ENCODE results near the gene PMM2.
A peak's percentile ranks its signal among the peaks of the same experiment; 100 is the strongest.

Gene PMM2

GRCh38 chr16:8855051-8855786 is 57.6 kb downstream of the PMM2 start:
- Histone ChIP-seq H3K9me3 (ENCODE audit: control insufficient read depth, low read length) (no peaks in the 10 kb centered on the region), H3K4me1 (ENCODE audit: control insufficient read depth, insufficient read depth, low read length) (peaks cover 21% of the 10 kb centered on the region), H3K27me3 (replicated peaks; ENCODE audit: control insufficient read depth, insufficient read depth, low read length) (no peaks in the 10 kb centered on the region), H3K9ac (ENCODE audit: low read length) (no peak overlapping the region), H3K4me3 (ENCODE audit: low read length) (no peak overlapping the region), H3K36me3 (ENCODE audit: control insufficient read depth, insufficient read depth, low read length, severe bottlenecking) (peaks cover 68% of the 10 kb centered on the region)
- no peak for DNase-seq (ENCODE audit: low read depth)

DNA sequence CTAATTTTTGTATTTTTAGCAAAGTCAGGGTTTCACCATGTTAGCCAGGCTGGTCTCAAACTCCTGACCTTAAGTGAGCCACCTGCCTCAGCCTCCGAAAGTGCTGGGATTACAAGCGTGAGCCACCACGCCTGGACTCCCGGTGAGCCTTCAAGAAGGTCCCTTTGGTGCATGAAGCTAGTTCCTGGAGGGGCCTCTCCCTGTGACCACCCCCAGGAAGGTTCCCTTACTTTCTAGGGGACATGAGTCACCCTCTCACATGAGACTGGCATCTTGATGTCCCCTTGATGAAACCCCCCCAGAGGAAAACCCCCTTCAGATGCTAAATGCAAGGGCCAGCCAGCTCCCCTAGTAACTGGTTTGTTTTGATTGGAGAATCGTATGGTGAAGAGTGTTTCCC is 58.3 kb downstream of the PMM2 start:
- H3K27me3 ChIP-seq (replicated peaks; ENCODE audit: control insufficient read depth, insufficient read depth, low read length), result no peaks in the 10 kb centered on the region
- H3K36me3 ChIP-seq (ENCODE audit: control insufficient read depth, insufficient read depth, low read length, severe bottlenecking), result peaks cover 68% of the 10 kb centered on the region

GRCh38 chr16:8858994-8859912 is 61.6 kb downstream of the PMM2 start:
- Histone ChIP-seq H3K36me3 (ENCODE audit: control insufficient read depth, insufficient read depth, low read length, severe bottlenecking) (peaks cover 40% of the 10 kb centered on the region), H3K9ac (ENCODE audit: low read length) (peak overlapping the region; percentile 74), H3K9me3 (ENCODE audit: control insufficient read depth, low read length) (no peaks in the 10 kb centered on the region), H3K27me3 (replicated peaks; ENCODE audit: control insufficient read depth, insufficient read depth, low read length) (no peaks in the 10 kb centered on the region), H3K4me3 (ENCODE audit: low read length) (no peak overlapping the region), H3K4me1 (ENCODE audit: control insufficient read depth, insufficient read depth, low read length) (peaks cover 47% of the 10 kb centered on the region)
- DNase-seq (ENCODE audit: low read depth), result no peak

More for the DNA sequence above, 58.3 kb downstream of the PMM2 start:
- no peaks in the 10 kb centered on the region for H3K9me3 ChIP-seq (ENCODE audit: control insufficient read depth, low read length)
- no peak overlapping the region for H3K9ac ChIP-seq (ENCODE audit: low read length)
- H3K4me3 ChIP-seq (ENCODE audit: low read length), result no peak overlapping the region
- DNase-seq (ENCODE audit: low read depth), result no peak
- peaks cover 20% of the 10 kb centered on the region for H3K4me1 ChIP-seq (ENCODE audit: control insufficient read depth, insufficient read depth, low read length)

DNA sequence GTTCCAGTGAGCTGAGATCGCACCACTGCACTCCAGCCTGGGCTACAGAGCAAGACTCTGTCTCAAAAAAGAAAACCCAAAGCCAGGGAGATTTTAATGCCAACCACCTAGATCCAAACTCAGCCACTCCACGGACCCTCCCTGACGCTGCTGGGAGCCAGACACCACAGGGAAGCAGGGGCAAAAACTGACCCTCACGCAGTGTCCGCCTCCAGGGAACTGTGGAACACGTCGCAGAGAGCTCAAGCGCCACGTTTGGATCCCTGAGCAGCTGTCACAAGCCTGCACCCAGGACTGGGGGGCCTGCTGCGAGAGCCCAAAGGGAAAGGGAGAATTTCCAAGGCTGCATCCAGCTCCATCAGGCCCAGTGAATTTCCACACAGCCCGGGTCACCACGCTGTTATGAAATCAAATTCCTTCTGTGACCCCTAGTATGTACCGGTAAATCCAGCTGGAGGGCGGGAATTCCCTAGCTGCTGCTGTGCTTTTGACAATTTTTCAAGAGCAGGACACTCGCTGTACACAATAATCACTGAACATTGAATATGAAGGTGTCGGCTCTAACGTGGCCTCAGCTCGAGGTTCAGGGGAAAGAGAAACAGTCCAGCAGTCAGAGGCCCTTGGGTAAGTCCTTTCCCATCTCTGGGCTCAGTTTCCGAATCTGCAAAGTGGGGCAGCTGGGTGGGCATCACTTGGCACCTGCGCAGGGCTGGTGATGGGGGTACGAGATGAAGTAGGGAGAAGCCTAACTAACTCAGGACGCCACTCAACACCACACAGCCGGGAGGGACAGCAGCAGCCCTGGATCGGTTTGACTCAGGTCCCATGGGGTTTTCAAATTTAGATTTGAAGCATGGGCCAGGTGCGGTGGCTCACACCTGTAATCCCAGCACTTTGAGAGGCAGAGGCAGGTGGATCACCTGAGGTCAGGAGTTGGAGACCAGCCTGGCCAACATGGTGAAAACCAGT is 62.6 kb downstream of the PMM2 start:
- Histone ChIP-seq H3K36me3 (ENCODE audit: control insufficient read depth, insufficient read depth, low read length, severe bottlenecking) (peaks cover 33% of the 10 kb centered on the region), H3K9me3 (ENCODE audit: control insufficient read depth, low read length) (no peaks in the 10 kb centered on the region), H3K9ac (ENCODE audit: low read length) (peak overlapping the region; percentile 74), H3K4me3 (ENCODE audit: low read length) (peak overlapping the region; percentile 50), H3K27me3 (replicated peaks; ENCODE audit: control insufficient read depth, insufficient read depth, low read length) (no peaks in the 10 kb centered on the region), H3K4me1 (ENCODE audit: control insufficient read depth, insufficient read depth, low read length) (peaks cover 54% of the 10 kb centered on the region)
- peak; percentile 66 for DNase-seq (ENCODE audit: low read depth)

GRCh38 chr16:8861563-8862308 is 64.1 kb downstream of the PMM2 start:
- Histone ChIP-seq H3K4me1 (ENCODE audit: control insufficient read depth, insufficient read depth, low read length) (peaks cover 59% of the 10 kb centered on the region), H3K27me3 (replicated peaks; ENCODE audit: control insufficient read depth, insufficient read depth, low read length) (no peaks in the 10 kb centered on the region), H3K9me3 (ENCODE audit: control insufficient read depth, low read length) (no peaks in the 10 kb centered on the region), H3K36me3 (ENCODE audit: control insufficient read depth, insufficient read depth, low read length, severe bottlenecking) (peaks cover 17% of the 10 kb centered on the region), H3K9ac (ENCODE audit: low read length) (peak overlapping the region; percentile 43), H3K4me3 (ENCODE audit: low read length) (peak overlapping the region; percentile 37)
- no peak for DNase-seq (ENCODE audit: low read depth)

GRCh38 chr16:8862309-8863130 is 64.9 kb downstream of the PMM2 start:
- no peak for DNase-seq (ENCODE audit: low read depth)
- Histone ChIP-seq H3K9me3 (ENCODE audit: control insufficient read depth, low read length) (no peaks in the 10 kb centered on the region), H3K36me3 (ENCODE audit: control insufficient read depth, insufficient read depth, low read length, severe bottlenecking) (peaks cover 15% of the 10 kb centered on the region), H3K9ac (ENCODE audit: low read length) (peak overlapping the region; percentile 43), H3K4me1 (ENCODE audit: control insufficient read depth, insufficient read depth, low read length) (peaks cover 67% of the 10 kb centered on the region), H3K27me3 (replicated peaks; ENCODE audit: control insufficient read depth, insufficient read depth, low read length) (no peaks in the 10 kb centered on the region), H3K4me3 (ENCODE audit: low read length) (no peak overlapping the region)

DNA sequence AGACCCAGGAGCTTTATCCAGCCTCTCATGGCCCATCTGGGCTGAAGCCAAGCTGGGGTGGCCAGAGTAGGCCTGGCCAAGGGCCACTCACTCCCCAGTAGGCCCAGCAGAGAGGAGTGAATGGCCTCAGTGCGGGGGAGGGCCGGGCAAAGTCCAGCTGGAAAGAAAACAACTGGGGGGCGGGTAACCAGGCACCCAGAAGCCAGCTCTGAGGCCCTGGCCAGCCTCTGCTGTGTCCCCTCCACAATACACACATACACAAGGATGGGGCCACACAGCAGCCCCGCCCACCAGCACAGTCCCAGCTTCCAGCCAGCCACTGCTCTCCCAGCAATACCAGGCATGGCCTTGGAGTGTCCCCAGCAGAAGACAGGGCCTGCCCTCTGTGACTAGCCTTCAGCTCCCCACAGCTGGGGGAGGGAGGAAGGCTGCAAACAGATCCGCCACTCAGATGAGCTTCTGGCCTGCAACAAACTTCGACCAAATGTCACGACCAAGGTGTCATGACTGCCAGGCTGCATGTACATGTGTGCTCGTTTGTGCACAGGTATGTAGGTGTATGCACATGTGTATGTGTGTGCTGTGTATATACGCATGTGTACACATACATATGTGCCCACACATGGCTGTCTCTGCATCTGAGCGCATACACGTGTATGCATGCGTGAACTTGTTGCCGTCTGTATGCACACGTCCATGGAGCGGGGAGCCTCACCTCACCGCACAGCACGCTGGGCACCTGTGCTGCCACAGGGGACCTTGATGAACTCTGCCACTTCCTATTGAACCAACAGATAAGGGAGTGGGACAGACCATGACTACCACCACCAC is 66.2 kb downstream of the PMM2 start:
- H3K36me3 ChIP-seq (ENCODE audit: control insufficient read depth, insufficient read depth, low read length, severe bottlenecking), result peaks cover 5% of the 10 kb centered on the region
- H3K4me3 ChIP-seq (ENCODE audit: low read length), result no peak overlapping the region
- H3K27me3 ChIP-seq (replicated peaks; ENCODE audit: control insufficient read depth, insufficient read depth, low read length), result no peaks in the 10 kb centered on the region
- H3K4me1 ChIP-seq (ENCODE audit: control insufficient read depth, insufficient read depth, low read length), result peaks cover 73% of the 10 kb centered on the region
- no peak for DNase-seq (ENCODE audit: low read depth)
- no peaks in the 10 kb centered on the region for H3K9me3 ChIP-seq (ENCODE audit: control insufficient read depth, low read length)
- H3K9ac ChIP-seq (ENCODE audit: low read length), result peak overlapping the region; percentile 43

DNA sequence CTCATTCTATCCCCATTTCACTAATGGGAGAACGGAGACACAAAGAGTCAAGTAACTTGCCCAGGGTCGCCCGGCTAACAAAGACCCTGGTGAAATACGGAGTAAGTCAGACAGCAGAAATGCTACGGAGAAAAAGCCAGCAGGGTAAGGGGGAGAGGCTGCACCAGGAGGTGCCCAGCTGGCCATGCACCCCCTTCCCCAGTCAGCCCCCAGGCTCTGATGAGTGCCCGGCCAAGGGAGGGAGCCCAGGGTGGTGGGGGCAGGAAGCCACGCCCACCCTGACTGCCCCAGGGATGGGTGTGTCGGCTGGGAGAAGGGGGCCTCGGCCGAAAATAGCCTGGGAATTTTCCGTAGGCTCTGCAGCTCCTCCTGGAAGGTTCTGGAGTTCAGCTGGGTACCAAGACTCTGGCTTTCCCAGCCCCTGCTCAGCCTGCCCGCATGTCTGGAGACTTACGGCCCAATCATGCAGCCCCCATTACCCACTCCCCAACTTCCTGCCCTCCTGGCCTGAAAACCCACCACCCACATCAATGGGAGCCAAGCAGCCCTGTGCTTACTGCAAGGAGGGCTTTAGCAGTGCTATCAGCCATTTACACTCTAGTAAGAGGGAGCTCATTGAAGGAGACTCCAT is 67.0 kb downstream of the PMM2 start:
- peaks cover 74% of the 10 kb centered on the region for H3K4me1 ChIP-seq (ENCODE audit: control insufficient read depth, insufficient read depth, low read length)

More for the DNA sequence above, 67.0 kb downstream of the PMM2 start:
- Histone ChIP-seq H3K36me3 (ENCODE audit: control insufficient read depth, insufficient read depth, low read length, severe bottlenecking) (no peaks in the 10 kb centered on the region), H3K9ac (ENCODE audit: low read length) (peak overlapping the region; percentile 43), H3K27me3 (replicated peaks; ENCODE audit: control insufficient read depth, insufficient read depth, low read length) (no peaks in the 10 kb centered on the region), H3K9me3 (ENCODE audit: control insufficient read depth, low read length) (no peaks in the 10 kb centered on the region), H3K4me3 (ENCODE audit: low read length) (no peak overlapping the region)
- no peak for DNase-seq (ENCODE audit: low read depth)
